Spleen (tissue), 7 donors: ENCODE results near the gene RBM14.

Experiments used
- CTCF ChIP-seq, 11 experiments: fragments of 200-600 bp in 7 of 11; fragments of 450-650 bp in 4 of 11; sonication (generic) in 4 of 11; IDR thresholded peaks in 8 of 11; conservative IDR thresholded peaks in 3 of 11; 1 replicate in 7 of 11; 2 replicates in 4 of 11; pipeline versions ENCODE4 v1.4.0 to v1.8.0; 2016 to 2021; ENCODE audit warnings: antibody characterized with exemption in 11 of 11, inconsistent platforms in 4 of 11, mild to moderate bottlenecking in 1 of 11
- POLR2A ChIP-seq, 3 donors: fragments of 450-650 bp; IDR thresholded peaks; one replicate each; pipeline ENCODE4 v1.5.1; 2017; ENCODE audit warnings: antibody characterized with exemption in 3 of 3, mild to moderate bottlenecking in 1 of 3
- POLR2AphosphoS5 ChIP-seq, 3 donors: sonication (generic); formaldehyde crosslinking; IDR thresholded peaks; one replicate each; pipeline ENCODE4 v1.5.1; 2017; ENCODE audit warnings: antibody characterized with exemption in 3 of 3
- donor health status: DM: no; HTN: no; CAD: no; lungs with moderate emphysema.
- donor health status: DM: no; HTN: no; CAD: no.
- donor health status: DM: no; HTN: no; CAD: no.

DNA sequence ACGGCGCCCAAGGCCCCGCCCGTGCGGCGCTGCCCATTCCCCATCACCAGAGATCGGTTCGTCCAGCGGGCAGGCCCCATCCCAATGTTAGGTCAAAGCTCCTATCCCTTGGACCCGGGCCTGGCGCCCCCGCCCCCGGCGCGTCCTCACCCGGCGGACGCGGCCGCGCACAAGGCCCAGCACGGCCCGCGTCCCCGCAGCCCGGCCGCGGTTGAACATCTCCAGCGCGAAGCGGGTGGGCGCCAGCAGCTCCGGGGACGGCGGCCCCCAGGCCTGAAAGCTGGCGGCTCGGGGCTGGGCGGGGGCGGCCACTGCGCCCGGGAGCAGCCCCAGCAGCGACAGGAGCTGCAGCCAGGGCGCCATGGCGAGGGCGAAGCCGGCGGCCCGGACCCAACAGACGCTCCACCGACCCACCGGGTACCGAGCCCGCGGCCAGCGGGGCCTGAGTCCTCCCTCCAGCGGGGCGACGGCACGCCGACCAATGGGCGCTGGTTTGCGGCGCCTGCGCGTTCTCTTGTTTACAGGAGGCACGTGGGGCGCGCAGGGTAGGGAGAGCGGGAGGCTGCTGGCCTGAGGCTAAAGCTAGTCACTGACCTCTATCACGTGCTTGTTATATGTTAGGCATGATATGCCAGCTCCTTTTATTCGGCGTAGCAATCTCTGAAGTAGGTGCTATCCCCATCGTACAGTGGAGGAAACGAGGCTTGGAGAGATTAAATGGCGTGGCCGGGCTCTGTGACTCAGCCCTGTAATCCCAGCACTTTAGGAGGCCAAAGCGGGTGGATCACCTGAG lies 48.1 kb upstream of the RBM14 start, which contains the start of gene CTSF:
- TF ChIP-seq CTCF (IDR thresholded peaks at IDR 0.05 in 8 of 11, conservative IDR thresholded peaks at IDR 0.05 in 3 of 11) (no peak), POLR2A (IDR thresholded peaks at IDR 0.05) (no peak), POLR2AphosphoS5 (IDR thresholded peaks at IDR 0.05) (peak; percentile 74 to 87 (median 81))
